ENCODE results near the gene RBBP8NL.

The RBBP8NL gene

DNA sequence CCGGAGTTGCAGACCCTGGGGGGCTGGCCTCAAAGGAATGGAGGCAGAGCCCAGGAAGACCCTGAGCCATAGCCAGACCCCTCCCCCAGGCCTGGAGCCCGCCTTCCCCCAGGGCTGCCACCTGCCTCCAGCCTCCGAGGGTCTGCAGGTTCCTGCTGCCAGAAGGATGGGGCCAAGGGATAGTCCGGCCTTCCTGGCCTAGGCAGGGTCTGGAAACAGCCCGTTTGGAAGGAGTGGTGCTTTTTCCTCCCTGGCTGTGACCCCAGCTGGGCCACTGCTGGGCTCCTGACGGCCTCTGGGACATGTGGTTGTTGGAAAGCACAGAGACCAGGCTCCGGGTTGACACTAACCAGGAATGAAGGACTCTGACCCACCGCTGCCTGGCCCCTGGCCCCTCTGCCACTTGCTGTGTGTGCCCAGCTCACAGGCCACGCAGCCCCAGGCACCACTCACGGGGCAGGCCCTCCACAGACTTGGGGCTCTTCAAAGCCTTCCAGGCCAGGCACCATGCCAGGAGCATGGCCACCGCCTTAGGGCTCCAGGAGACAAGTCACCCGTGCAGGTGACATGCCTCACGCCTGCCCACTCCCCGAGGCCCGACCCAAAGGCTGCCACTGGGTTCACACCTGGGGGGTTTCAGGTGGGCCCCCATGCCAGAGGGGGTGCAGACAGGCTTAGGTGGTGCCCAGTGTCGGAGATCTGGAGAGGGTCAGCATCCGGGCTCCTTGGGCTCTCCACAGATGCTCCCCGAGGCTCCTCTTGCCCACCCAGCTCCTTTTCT, 56.3 kb downstream of the RBBP8NL start:
- in situ Hi-C loops (cut with HindIII; ENCODE audit: low pct_ligation_motif_present, low pct_unique_long_range_greater_than_20kb, low sequenced_read_pairs): no loop called here
- DNase-seq: no peak

DNA sequence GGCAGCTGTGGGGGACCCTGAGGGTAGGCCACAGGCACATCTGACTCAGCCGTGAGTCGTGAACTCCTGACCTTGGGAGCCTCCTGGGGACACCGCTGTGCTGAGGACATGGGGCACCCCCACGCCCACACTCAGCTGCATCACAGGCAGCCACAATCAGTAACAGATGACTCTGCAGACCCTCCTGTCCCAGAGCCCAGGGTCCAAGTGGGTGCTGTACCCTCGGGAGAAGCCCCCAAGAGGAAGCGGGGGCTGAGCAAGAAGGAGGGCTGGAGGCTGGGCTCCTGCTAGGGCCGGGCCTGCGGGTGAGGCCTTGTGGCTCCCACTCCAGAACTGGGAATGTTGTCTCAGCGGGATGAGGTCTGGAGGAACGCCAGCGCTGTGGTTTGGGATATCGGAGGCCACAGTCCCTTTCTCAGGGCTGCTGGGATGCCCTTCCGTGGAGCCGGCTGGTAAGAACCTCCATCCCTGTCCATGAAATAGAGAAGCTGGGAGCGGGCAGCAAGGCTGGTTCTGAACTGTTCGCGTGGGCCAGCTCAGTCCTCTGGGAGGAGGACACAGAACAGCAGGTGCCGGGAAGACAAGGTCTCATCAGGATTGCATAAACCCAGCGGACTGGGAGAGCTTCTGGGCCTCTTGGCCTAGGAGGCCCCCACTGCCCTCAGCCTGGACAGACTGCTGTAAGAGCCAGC, 57.1 kb downstream of the RBBP8NL start:
- in situ Hi-C loops (cut with HindIII; ENCODE audit: low pct_ligation_motif_present, low pct_unique_long_range_greater_than_20kb, low sequenced_read_pairs): no loop called here
- peak; percentile 86 for DNase-seq

DNA sequence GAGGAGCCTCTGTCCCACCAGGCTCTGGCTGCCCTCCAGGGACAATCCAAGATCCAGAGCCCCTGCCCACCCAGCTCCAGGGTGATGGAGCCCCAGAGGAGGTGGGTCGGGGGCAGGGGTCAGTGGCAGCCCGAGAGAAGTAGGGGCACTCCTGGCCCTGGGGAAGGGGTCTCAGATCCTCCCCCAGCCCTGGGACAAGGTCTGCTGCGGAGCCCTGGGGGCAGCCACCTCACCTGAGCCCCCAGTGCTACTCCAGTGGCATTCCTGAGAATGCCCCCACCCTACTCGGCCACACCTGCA, 57.6 kb downstream of the RBBP8NL start:
- no peak for DNase-seq
- in situ Hi-C loops (cut with HindIII; ENCODE audit: low pct_ligation_motif_present, low pct_unique_long_range_greater_than_20kb, low sequenced_read_pairs): no loop called here

DNA sequence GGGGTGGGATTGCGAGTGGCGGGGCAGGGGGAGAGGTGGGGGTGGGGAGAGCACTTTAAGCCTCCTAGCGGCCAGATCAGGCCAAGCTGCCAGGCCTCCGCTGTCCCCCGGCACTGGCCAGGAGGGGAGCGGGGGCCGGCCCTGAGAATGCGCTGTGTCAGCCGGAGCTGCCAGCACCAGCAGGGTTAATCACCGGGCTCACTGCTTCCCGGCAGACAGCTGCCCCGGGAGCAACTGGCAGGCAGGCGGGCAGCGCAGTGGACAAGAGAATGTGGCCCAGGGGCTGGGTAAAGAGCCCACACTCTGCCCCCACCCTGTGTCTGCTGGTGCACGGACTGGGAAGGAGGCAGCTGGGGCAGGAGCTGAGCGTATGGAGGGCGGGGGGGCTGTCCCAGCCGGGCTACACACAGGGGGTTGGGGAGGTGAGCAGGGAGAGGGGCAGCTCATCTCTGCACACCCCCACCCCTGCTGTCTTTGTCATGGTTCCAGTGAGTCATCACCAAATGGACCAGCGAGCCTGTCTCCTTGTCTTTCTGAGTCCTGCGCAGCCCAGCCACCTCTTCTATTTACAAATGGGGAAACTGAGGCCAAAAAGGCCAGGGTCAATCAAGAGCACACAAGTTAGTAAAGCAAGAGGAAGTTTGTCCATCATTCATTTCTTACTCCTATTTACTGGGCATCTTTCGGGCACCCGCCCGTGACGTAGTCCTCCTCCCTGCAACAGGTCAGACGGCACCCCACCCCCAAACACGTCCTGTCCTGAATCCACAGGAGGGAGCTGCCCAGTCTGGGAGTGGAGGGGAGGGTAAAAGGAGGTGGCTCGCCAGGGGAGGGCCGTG, 58.1 kb downstream of the RBBP8NL start:
- peak; percentile 53 for DNase-seq
- in situ Hi-C loops (cut with HindIII; ENCODE audit: low pct_ligation_motif_present, low pct_unique_long_range_greater_than_20kb, low sequenced_read_pairs): no loop called here

DNA sequence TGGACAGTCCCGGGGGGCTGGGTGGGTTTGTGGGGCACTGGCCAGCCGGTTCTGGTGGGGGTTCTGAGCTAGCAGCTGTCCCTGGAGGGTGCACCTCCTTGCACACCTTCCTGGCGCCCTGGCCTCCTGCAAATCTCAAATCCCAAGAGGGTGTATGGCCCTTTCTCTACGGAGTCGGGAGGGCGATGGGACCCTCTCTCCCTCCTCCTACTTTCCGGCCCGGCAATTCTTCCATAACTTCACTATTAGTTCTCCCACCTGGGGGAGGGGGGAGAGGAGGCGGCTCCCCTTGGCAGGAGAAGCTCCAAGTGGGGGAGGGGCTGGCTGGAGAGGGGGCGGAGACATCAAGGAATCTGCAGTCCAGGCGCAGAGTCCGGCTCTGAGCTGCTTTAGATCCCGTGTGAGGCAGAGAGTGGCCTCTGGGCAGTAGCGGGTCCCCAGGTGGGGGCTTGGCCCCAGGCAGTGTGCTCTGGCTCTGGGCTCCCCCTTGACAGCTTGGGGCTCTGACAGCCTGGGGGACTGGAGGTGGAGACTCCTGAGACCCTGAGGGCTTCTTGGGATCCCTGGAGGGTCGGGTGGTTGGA, 58.9 kb downstream of the RBBP8NL start:
- DNase-seq: no peak
- in situ Hi-C loops (cut with HindIII; ENCODE audit: low pct_ligation_motif_present, low pct_unique_long_range_greater_than_20kb, low sequenced_read_pairs): no loop called here

DNA sequence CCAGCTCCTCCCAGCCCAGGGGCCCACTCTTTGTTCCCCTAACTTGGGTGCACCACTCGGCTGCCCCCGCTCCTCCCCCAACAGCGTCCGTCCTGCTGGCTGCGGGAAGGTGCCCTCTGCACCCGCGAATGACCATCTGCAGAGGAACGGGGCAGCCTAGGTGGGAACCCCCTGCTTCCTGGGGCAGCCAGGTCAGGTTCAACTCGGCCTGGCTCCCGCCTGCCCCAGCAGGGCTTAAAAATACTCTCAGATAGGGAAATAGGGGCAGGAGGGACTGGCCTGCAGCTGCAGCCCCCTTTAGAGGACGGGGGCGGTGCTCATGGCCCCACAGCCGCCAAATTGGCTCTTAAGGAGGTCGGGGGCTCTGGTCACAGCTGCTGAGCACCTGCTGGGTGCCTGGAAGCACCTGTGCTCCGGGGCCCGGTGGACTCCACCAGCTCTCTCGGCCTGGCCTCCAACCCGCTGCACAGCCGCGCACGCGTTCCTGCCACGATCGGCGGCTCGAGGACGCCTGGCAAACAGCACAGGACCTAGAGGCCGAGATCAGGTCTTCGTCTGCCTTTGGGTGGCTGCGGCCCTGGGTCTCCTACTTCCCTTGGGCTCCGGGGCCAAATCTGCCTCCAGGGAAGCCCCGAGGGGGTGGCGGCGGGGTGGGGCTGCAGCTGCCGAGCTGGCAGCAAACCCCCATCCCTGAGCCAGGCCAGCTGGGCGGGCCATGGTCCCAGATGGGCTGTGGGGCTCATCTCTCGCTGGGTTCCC, 59.5 kb downstream of the RBBP8NL start:
- DNase-seq: peak; percentile 51
- in situ Hi-C loops (cut with HindIII; ENCODE audit: low pct_ligation_motif_present, low pct_unique_long_range_greater_than_20kb, low sequenced_read_pairs): no loop called here

DNA sequence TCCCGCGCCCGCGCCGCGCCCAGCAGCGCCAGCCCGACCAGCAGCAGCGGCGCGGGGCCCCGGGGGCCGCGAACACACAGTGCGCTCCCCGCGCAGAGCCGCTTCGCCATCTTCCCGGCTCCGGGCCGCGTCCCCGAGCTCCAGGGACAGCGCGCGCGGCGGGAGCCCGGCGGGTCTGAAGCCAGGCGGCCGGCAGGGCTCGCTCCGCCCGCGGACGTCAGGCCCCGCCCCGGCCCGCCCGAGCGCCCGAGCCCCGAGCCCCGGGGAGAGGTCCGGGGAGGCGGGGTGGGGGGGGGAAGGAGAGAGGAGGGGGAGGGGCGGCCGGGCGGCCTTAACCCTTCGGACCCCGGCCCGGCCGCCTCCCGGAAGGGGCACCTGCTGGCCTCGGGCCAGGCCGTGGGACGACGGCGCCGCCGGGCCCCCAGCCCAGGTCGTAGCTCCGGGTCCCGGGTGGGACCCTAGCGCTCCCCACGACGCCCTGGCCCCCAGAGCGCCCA, 60.2 kb downstream of the RBBP8NL start, which contains the start of gene LAMA5:
LAMA5 (minus strand) TSS at position 177 of the 497 bp plus-strand sequence; CDS start at position 110, 67 bp downstream.
- in situ Hi-C loops (cut with HindIII; ENCODE audit: low pct_ligation_motif_present, low pct_unique_long_range_greater_than_20kb, low sequenced_read_pairs): no loop called here
- DNase-seq: peak; percentile 39

DNA sequence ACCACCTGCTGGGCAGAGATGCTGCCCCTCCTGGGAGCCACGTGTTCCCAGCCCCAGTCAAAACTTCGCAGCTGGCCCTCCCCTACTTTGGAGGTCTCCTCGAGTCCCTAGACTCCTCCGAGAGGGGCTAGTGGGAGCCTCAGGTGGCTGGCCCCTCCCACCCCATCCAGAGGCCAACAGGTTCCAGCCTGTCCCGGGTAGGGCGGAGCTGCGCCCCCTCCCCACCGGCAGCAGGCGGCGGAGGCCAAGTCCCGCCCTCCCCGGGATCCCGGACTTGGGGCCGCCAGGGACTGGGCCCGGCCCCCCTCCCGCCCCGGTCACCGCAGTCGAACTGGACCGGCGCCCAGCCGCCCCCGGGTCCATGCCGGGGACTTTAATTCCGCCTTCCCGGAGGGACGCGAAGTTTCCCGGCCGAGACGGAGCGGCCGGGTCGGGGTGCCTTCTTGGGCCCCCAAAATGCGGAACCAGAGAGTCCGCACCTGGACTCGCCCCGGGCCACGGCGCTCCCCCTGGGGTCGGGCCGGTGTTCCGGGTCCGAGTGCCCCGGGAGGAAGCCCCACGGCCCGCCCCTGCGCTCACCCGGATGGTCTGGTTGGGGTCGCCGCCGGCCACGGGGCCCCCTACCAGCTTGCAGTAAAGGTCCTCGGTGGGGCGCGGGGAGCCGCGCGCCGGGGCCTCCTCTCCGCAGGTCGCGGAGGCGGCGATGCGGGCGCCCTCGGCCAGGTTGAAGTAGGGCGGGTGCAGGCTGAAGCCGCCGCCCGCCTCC, 60.8 kb downstream of the RBBP8NL start:
- no peak for DNase-seq
- in situ Hi-C loops (cut with HindIII; ENCODE audit: low pct_ligation_motif_present, low pct_unique_long_range_greater_than_20kb, low sequenced_read_pairs): no loop called here

DNA sequence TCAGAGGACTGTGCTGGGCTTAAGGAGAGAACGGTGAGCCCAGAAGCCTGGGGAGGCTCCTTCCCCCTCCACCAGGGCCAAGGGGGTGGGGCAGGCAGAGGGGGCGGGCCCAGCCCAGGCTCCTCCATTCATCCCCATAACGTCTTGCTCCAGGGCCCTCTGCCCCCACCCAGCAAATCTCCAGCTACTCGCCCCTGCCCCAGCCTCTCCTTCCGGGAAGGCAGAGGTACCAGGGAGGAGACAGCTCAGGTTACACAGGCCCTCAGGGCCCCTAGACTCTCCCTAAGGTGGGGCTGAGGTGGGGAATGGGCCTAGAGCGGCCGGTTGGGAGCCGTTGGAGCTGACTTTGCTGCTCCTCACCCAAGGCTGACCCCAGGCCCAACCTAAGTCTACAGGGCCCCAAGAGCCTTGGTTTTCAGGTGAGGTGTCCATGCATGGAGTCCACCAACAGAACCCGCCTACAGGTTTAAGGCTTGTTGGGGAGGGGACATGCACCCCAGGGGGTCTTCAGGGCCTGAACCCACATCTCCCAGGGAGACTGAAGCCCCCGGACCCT, 61.4 kb downstream of the RBBP8NL start:
- in situ Hi-C loops (cut with HindIII; ENCODE audit: low pct_ligation_motif_present, low pct_unique_long_range_greater_than_20kb, low sequenced_read_pairs): no loop called here
- no peak for DNase-seq

DNA sequence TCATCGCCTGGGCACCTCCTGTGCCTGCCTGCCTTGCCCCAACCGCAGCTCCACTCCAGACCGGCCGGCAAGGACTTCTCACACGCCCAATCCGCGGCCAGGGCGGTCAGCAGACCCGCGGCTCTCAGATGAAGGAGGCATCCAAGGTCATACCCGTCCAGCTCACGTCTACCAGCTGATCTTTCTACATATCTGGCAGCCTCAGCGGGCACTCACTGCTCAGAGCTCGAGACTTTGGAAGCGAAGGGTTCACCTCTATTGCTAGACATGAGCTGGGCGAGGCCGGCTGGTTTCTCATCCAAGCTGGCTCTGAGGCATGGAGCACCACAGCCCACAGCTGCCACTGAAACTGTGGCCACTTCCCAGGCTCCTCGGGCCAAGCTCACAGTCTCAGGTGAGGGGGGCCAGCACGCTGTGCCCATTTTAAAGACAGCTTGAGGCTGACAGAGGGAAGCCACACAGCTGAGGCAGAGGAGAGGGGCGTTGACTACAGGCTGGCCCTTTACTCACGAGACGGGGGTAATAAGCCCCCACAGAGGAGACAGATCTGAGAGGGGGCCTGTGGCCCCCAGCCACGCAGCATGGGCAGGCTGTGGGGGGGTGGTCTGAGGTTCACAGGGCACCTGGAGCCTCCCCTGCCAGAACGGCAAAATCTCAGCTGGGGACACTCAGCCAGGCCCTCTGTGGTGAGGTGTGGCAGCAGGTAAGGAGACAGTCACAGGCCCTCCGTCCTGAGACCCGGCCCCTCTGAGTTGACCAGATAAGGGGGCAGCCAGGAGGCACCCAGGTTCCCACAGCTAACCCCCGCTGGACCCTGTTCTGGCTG, 62.2 kb downstream of the RBBP8NL start:
- in situ Hi-C loops (cut with HindIII; ENCODE audit: low pct_ligation_motif_present, low pct_unique_long_range_greater_than_20kb, low sequenced_read_pairs): no loop called here
- no peak for DNase-seq

DNA sequence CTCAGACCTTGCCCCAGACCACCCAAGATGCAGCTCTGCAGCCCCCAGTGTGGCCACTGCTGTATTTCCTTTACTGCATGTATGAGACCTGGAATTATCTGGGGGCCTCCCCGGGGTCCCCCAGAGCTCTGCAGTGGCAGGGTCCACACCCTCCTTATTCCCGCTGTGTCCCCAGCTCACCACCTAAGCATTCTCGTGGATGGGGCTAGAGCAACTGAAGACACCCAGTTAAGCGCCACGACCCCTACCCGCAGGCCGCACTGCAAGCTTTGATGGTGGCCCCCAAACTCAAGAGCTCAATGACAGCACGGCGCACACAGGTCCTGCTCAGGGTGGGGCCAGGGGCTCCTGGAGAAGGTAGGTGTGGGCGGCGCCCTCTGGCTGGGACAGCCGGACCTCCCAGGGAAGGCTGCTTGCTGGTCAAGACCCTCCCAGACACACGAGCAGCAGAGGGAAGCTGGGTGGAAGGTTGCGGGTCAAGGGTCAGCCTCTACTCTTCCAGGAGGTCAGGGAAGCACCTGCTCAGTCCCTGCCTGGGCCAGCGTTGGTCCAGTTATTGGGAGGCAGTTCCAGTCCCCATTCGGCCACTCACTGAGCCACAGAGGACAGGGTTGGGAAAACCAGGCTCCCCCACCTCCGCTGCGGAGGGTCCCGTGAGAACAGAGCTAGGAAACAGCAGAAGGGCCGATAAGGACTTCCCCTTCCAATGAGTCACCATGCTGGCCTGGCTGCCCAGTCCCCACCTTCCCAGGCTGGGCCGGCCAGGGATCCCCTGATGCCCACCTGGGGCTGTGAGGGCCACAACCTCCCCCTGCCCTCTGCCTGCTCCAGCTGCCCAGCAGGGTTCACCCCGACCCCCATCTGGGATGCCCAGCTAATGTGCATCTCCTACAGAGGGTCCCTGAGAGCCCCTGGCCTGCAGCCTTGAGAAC, 63.2 kb downstream of the RBBP8NL start:
- in situ Hi-C loops (cut with HindIII; ENCODE audit: low pct_ligation_motif_present, low pct_unique_long_range_greater_than_20kb, low sequenced_read_pairs): no loop called here
- DNase-seq: no peak

DNA sequence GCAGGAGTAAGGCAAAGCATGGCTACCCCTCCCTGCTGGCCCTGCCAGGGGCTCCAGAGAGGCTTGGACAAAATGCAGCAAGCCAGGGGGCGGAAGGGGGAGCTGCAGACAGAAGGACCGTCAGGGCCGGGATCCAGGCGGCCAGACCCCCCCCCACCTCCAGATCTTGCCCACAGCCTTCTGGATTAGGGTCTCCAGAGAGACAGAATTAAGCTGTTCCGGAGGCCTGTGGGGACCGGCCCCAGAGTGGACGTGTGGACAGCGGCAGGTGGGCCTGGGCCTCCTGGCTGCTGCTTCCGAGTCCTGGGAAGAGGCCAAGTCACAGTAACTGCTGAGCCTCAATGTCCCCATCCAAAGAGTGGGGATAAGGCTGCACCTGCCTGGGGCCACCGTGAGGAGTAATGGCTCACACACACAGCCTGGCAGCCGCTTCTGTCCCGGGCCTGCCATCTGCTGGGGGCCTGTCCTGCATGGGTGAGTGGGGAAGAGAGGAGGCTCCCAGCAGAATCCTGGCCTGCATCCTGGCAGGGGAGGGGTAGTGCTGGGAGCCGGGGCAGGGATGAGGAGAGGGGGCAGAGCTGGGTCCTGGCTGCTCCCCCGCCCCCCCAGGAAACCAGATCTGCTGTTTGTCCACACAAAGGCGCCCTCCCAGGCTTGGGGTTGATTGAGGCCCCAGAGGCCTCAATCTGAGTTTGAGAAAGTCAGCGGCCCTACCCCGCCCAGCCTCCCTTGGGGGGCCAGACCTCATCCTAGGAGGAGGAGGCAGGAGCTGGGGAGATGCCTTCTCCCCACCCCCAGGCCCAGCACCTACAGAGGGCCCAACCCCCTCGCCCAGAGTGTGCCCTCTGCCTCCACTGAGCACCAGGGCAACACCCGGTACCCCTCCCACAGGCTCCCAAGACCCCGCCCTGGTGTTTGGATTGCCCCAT, 64.1 kb downstream of the RBBP8NL start:
- in situ Hi-C loops (cut with HindIII; ENCODE audit: low pct_ligation_motif_present, low pct_unique_long_range_greater_than_20kb, low sequenced_read_pairs): no loop called here
- peak; percentile 59 for DNase-seq

DNA sequence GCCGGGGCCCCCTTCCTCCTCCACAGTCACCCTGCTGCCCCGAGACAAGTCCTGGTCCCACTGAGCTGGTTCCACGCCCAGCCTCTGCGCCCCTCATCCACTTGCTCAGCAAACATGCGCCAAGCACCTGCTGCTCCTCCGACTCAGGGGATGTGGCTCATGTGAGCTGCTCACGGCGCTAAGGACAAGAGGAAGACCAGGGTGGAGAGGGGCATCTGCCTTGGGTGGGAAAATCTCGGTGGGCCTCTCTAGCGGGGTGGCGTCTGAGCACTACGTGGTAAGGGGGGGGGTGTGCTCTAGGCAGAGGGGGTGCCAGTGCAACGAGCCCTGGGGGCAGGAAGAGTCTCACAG, 64.8 kb downstream of the RBBP8NL start:
- no peak for DNase-seq
- in situ Hi-C loops (cut with HindIII; ENCODE audit: low pct_ligation_motif_present, low pct_unique_long_range_greater_than_20kb, low sequenced_read_pairs): no loop called here

DNA sequence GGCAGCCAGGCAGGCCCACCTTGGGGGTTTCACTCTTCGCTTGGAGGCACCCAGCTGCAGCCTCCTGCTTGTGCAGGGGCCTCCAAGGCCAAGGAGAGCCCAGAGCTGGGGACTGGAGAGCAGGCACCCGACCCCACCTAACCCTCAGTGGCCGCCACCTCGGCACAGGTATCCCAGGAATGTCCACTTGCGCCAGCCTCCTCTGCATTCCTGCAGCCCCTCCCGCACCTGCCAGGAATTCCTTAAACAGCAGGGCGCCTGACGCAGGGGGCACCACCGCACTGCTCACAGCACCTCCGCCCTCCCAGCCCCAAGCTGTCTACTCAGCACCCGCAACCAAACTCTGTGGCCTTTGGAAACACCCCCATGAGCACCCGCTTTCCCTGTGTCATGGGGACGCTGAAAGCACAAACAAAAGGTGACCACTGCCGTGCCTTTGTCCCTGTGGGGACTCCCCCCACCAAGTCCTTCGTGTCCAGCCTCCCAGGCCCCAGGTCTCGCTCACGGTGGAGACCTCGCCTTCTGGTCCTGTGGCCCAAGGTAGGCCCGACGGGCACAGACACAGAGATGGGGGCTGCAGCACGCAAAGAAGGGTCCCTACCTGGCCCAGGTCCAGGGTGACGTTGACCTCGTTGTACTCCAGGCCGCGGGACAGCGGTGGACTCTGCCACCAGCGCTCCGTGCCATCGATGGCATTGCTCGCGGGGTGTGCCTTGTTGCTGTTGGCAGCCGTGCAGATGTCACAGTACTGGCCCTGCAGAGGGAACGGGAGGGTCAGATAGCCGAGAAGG, 65.3 kb downstream of the RBBP8NL start:
- in situ Hi-C loops (cut with HindIII; ENCODE audit: low pct_ligation_motif_present, low pct_unique_long_range_greater_than_20kb, low sequenced_read_pairs): no loop called here
- DNase-seq: no peak

All from ACHN (cell line).